NCI-H2029 (cell line): ENCODE results near the gene CDPF1.

ENCODE experiments used
- DNase-seq: peaks from one replicate; lab custom pipeline; 2025; lab: John Stamatoyannopoulos, UW

CDPF1 gene

DNA sequence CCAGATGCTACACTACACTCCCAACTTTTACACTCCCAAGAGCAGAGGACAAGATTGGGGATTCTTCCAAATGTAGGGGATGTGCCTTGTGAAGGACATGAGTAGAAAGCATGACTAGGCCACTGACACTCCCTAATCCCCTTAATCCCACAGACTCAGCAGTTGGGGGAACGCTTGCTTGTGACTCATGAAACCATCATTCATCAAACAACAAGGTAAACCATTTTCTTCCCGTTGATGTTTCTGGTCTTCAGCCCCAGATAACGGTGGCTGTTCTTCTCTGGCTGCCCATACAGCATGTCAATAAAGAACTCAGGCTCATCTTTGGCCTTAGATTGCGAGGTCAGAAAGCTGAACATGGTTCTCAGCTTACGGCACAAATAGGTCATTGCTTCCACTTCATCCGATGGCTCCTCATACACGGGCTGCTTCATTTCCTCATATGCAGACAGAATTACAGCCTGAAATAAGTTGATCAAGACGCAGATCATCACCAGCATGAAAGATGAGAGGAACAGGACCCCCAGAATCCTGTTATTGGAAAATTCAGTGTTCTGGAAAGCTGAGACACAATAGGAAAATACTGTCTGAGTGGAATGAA lies 6.4 kb upstream of the CDPF1 start:
- DNase-seq, result no peak

DNA sequence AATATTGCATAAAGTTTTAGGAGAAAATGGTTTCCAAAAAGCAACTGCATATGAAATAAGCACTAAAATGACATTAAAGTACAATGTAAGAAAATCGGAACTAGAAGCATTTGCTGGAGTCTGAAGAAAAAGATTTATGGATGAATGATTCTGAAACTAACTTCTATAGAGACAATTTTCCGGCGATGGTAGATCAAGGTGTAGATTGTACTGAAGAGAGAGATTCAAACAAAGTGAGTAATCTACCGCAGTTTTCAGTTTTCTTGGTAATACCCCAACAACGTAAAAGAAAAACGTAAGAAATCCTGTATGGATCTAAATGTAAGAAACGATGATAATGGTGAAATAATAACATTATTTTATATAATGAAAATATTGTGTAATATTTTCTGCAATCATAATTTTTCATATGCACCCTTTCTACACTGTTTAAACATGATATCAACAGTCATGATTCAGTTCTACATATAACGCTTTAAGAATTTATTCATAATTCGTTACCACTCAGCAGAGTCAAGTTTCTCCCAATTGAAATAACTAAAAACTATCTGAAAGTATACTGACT lies 1.8 kb upstream of the CDPF1 start:
- DNase-seq, result no peak

DNA sequence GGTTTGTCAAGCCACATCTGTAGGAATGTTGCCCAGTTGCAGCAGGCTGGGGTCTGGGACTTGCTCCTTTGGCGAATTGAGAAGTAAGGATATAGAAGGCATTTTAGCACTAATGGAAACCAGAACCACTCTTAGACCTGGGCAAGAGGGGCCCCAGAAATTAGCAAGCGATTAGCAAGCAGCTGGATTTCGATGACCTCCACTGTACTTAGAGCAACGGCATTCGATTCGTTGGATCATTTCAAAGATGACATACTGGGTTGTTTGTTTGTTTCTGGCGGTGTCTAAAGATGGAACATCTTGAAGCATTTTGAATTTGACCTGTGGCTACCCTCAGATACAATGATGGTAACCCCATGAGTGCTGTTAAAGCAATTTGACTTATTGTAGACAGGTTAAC lies 1.2 kb upstream of the CDPF1 start:
- no peak for DNase-seq

DNA sequence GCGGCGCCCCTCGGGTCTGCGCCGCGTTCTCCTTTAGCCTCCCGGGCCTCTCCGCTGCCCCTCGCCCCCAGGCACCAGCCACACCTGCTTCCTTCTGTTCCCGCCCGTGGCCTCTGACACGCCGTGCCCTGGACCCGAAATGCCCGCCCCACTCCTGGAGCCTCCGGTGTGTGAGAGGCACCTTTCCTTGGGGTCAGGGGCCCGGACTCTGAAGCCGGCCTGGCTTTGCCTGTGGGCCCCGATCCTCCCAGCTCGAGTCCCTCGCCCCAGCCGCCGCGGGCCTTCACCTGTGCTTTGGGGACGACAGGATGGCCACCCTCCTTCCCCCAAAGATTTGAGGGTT lies 661 bp upstream of the CDPF1 start:
- no peak for DNase-seq

- DNase-seq, result no peak
Measured at GRCh38 chr22:46247443-46247975, 2.6 kb downstream of the CDPF1 start.

GRCh38 chr22:46246178-46246577 lies 3.9 kb downstream of the CDPF1 start:
- no peak for DNase-seq

DNA sequence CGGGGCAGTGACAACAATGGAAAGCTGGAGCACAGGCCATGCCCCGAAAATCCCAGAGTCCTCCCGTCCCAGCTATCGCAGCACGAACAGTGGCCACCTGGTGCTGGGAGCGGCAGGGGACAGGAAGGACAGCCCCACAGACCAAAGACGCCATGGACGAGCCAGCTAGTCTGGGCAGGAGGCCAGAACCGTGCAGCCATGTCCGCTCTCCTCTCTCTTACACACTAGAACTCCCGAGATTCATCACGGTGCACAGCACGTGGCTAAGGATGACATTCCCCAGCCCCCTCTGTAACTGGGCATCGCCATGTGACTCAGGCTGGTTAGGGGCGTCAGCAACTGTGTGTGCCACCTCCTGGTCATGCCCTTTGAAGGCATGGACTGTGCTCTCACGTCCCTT lies 4.6 kb downstream of the CDPF1 start:
- DNase-seq, result peak; percentile 88

DNA sequence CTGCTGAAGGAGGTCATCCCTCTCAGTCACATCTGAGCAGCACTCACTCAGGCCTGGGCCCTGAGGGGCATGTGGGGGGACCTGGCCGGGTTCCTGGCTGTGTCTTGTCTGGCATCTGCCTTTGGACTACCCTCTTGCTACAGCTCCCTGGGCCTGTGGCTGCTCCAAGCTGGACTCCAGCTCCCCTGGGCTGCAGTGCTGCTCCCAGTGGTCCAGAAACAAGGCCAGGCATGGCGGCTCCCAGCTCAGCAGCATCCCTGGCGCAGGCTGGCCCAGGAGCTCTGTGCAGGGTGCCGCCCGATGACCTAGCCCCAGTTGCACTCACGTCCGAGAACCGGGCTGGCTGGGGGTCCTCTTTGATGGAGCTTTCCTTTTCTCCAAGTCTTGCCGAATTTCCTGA lies 5.3 kb downstream of the CDPF1 start:
- no peak for DNase-seq

DNA sequence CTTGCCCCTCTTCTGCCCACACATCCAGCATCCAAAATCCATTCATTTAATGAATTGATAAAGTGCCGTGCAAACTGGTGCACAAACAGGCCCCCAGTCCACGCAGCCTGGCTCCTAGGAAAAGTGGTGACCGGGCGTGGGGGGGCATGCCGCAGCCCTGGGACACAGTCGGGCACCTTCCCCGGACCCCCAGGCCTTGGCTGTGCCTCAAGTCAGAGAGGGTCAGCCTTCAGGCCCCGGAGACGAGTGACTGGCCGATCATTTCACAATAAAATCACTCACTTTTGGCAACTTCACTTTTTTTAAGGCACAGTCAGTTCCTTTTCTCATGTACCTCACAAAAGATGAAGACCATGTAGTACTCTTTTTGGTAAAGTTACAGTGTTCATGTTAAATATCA lies 8.0 kb downstream of the CDPF1 start:
- no peak for DNase-seq

DNA sequence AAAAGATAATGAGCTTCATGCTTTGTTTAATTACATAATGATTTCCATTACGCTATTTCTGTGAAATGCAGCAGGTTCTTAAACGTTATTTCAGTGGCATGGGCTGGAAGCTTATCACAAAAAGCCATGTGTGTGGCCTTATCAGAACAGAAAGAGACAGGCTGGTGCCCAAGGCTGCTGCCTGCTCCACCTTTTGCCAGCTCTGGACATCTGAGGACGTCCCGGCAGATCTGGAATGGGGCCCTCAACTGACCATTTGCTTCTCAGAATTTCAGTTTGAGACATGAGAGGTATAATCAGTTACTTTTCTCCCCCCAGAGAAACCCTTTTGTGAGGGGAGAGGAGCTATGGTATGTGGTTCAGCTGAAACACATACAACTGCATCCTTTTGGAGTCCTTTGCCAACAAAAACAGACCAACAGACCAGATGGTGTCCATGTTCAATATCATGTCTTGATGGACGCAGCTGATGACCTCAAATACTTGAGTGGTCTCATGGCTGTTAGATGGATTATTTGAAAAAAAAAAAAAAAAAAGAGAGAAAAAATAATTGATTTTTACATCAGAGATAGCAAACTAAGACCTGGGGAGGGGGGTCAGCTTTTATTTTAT lies 8.6 kb downstream of the CDPF1 start:
- DNase-seq, result no peak

GRCh38 chr22:46240907-46241306 lies 9.2 kb downstream of the CDPF1 start:
- no peak for DNase-seq

- DNase-seq, result no peak
Measured at GRCh38 chr22:46240506-46240905, 9.6 kb downstream of the CDPF1 start.

DNA sequence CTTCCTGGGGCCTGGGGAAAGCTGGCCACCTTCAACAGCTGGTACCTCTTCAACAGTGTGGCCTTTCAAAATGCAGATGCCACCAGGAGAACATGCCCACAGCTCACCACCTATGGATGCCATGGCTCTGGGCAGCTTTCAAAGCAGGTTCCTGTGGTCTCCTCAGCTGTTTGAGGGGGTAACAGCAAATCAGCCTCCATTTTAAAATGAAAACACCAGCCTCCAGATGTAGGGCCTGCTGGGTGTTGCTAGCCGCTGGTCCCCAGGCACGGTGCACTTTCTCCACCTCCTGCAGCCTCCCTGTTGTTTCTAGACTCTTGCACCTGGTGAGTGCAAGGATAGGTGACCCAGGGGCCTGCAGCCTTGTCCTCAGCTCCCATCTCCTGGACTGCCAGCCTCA lies 10.0 kb downstream of the CDPF1 start:
- DNase-seq, result no peak

GRCh38 chr22:46239261-46240048 lies 10.6 kb downstream of the CDPF1 start:
- DNase-seq, result no peak

DNA sequence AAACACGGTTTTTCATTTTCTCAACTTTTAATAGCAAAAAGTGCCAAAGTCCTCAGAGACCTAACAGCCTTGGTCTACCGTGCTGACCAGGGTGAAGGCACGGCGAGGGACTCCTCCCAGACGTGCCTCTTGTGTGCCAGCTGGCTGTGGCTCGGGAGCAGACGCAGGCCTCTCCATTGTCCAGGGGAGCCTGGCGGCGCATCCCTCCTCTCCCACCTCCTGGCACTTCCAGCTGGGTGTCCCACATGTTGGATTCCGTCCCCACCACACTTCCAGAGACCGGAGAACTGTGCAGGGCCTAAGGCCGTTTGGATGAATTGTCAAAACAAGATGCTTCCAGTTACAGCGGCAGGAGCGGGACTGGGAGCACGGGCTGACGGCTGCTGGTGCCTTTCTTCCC lies 11.6 kb downstream of the CDPF1 start:
- DNase-seq, result no peak

- peak; percentile 83 for DNase-seq
Measured at GRCh38 chr22:46237453-46238124, 12.5 kb downstream of the CDPF1 start.

GRCh38 chr22:46234969-46235368 lies 15.1 kb downstream of the CDPF1 start:
- DNase-seq, result no peak

GRCh38 chr22:46233231-46233630 lies 16.9 kb downstream of the CDPF1 start:
- DNase-seq, result peak; percentile 18

DNA sequence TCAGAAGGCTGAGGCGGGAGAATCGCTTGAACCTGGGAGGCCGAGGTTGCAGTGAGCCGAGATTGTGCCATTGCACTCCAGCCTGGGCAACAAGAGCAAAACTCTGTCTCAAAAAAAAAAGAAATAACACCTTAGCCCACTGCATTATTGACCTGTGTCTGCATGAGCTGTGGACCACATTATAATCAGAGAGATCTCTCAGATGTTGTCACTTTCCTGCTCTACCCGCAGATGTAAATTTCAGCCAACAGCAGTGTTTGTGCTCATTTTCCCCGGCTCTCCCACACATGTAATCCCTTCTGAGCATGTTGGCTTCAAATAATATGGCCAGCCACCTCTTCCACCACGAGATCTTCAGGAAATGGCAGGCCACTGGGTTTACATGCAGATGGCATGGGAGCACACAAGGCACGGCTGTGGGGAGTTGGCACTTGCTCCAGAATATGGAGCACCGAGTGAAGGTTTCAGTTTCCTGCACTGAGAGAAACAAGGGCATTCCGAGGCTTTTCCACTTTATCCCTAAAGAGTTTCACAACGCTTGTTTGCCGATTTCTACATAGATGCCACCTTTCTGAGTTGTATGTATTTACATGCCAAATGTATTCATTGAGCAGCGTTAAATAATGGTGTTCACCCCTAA lies 19.7 kb downstream of the CDPF1 start:
- no peak for DNase-seq

- DNase-seq, result no peak
Measured at GRCh38 chr22:46229701-46230100, 20.4 kb downstream of the CDPF1 start.

DNA sequence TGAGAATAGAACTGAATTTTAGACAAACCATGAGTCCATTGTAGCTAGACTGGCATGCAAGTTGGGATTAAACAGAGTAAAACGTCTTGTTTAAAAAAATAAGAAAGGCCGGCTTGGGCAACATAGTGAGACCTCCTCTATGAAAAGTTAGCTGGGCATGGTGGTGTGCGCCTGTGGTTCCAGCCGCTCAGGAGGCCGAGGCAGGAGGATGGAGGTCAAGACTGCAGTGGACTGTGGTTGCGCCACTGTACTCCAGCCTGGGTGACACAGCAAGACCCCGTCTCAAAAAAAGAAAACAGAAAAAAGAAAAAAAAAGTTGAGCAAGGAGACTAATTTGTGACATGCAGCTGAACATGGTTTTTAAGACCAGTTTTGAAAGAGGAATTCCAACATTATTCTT lies 23.5 kb downstream of the CDPF1 start:
- DNase-seq, result no peak

DNA sequence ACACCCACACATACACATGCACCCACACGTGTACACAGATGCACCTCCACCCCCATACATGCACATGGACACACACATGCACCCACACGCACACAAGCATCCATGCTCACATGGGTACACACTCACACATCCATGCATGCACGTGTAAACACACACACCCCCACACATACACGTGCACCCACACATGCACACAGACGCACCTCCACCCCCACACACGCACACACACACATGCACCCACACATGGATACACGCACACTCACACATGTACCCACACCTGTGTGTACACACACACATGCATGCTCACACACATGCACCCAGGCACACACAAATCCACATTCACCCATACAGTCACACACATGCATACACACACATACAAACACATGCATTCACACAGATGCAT lies 24.5 kb downstream of the CDPF1 start:
- DNase-seq, result no peak
